Stimulated activated CD8-positive, alpha-beta memory T cell treated with anti-CD3 and anti-CD28 coated beads, Interleukin-7, amount 100 ng/mL, for 4 hours (primary cell): ENCODE data around the gene HNF4A.

Source experiments
- DNase-seq, 2 donors: peaks; one replicate each; pipeline ENCODE4 v3.0.0-alpha.2; 2020; ENCODE audit warnings: low read depth in 2 of 2

HNF4A gene

GRCh38 chr20:44442298-44443070, 87.0 kb downstream of the HNF4A start:
- DNase-seq, result no peak

DNA sequence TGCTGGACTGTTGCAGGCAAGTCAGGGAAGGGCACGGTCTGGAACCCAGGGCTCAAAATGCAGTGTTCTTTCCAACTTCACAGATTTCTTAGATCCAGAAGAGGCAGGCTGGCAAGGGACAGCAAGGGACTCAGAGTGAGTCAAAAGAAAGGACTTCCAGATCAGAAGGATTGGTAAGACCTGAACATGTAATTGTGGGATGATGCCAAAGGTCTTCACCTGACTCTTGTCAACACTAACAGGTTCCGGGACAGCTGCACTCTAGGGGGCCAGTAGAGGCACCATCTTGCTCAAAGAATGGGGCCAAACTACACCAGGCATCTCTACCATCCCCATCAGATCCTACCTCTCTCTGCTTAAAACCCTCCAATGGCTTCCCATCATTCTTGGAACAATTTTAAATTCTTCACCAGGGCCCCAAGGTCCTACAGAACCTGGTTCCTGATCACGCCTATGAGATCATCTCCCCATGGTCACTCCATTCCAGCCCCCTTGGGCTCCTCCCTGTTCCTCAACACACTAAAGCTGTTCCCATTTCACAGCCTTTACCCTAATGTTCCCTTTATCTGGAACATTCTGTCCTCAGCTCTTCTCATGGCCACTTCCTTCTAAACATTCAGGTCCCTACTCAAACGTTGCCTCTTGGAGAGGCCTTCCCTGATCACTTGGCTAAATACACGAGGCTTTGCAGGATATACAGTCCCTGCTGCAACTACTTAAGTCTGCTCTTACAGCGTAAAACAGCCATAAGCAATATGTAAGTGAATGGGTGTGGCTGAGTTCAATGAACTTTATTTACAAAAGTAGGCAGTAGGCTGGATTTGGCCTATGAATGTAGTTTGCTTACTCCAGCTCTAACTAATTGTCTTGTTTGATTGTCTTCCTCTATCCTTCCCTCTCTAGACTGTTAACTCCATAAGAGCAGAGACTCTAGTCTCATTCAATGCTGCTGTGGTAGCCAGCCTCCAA, 90.5 kb downstream of the HNF4A start:
- no peak for DNase-seq

GRCh38 chr20:44447827-44448419, 92.4 kb downstream of the HNF4A start:
- DNase-seq, result no peak

GRCh38 chr20:44448753-44449546, 93.5 kb downstream of the HNF4A start:
- DNase-seq, result no peak

DNA sequence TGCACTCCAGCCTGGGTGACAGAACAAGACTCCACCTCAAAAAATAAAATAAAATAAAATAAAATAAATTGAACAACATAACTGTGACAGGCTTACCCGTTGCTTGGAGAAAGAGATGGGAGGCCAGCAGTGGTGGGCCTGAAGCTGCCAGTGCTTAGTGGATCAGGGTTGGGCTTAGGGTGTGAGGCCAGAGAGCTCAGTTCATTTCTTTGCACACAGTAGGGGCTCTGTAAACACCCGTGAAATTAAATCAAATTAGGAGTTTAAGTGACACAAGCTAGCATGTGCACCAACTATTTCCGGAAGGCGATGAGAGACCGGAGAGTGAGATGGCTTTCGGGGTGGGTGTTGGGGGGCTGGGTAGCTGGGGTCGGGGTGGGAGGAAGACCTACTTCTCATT, 94.4 kb downstream of the HNF4A start:
- DNase-seq, result no peak

DNA sequence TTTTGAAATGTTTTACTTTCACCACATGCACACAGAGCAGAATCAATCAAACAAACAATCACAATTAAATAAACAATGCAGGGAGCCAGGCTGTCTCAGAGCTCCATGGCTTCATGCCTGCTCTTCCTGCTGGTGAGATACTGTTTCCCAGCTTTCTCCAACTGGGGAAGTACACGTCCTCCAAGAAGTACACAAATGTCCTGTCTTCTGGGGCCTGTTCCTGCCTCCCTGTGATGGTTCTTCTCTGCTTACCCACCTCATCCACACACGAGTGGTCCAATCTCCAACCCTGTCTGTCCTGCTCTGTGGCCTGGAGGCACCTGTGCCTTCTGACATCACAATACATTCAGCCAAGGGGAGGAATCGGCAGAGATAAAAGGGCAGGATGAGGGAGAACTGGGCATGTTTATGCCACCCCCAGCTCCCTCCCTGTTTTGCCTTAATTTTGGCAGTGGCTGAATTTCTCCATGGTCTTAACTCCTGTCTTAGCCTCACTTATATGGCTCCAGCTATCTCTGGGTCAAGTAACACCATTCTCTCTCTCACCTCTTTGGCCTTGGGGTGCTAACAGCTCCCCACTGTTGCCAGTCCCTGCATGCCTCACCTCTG, 94.9 kb downstream of the HNF4A start:
- DNase-seq, result no peak

GRCh38 chr20:44450903-44451450, 95.5 kb downstream of the HNF4A start:
- DNase-seq, result no peak

DNA sequence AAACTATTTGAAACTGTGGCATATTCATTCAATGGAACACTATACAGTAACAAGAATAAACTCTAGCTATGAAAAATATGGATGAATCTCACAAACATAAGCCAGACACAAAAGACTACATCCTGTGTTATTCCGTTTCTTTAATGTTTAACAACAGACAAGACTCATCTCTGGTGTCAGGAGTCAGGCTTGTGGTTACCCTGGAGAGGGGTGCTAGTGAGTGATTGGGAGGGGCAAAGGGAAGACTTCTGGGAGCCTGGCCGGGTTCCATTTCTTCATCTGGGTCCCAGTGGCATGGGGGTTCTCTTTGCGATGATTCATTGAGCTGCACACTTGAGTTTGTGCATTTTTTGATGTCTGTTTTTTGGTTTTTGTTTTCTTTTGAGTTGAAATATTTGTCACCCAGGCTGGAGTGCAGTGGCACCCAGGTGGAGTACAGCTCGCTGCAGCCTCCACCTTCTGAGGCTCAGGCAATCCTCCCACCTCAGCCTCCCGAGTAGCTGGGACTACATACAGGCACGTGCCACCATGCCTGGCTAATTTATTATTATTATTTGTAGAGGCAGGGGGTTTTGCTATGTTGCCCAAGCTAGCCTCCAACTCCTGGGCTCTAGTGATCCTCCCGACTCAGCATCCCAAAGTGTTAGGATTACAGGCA, 98.9 kb downstream of the HNF4A start:
- no peak for DNase-seq

- DNase-seq, result no peak
Observed at GRCh38 chr20:44455126-44455525, 99.6 kb downstream of the HNF4A start.

- DNase-seq, result no peak
Observed at GRCh38 chr20:44456611-44457010, 101.1 kb downstream of the HNF4A start.

- no peak for DNase-seq
Observed at GRCh38 chr20:44457016-44457415, 101.5 kb downstream of the HNF4A start.

DNA sequence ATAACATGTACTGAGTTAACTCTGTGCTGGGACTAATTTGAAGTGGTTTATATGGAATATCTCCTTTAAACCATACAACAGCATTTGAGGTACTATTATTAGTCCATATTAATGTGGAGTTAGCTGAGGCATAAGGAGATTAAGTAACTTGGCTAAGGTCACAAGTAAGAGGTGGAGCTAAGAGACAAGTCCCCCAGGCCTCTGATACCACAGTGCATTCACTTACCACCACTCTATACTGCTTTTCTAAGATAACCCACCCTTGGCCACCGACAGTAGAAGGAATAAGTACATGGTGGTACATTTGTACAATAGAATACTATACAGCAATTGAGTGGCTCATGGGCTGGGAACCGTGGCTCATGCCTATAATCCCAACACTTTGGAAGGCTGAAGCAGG, 103.8 kb downstream of the HNF4A start:
- no peak for DNase-seq

GRCh38 chr20:44460795-44461141, 105.3 kb downstream of the HNF4A start:
- DNase-seq, result no peak

DNA sequence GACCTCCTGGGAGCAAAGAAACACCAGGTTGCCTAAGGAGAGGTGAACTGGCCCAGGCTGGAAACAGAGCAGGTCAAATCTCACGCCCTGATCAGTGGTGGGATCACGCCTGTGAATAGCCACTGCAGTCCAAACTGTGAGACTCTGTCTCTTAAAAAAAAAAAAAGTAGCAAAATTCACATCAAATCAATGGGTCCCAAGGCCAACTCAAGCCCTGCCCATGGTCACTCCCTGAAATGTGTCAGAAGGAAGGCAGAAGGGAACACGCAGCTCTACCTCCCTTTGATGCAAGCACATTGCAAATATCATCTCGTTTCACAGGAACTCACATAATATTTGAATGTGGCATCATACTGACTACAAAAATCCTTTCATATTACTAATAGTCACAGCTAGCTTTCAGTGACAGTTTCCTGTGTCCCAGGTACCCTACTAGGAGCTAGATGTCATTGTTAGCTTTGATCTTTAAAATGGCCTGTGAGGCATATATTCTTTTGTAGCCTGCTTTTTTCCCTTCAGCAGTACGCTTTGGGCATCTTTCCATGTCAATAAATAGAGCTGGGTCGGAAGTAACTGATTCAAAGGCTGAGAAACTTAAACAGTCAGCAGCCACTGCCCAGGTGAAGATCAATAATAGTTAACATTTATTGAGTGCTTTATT, 105.8 kb downstream of the HNF4A start:
- DNase-seq, result no peak

- no peak for DNase-seq
Observed at GRCh38 chr20:44461803-44462174, 106.3 kb downstream of the HNF4A start.

DNA sequence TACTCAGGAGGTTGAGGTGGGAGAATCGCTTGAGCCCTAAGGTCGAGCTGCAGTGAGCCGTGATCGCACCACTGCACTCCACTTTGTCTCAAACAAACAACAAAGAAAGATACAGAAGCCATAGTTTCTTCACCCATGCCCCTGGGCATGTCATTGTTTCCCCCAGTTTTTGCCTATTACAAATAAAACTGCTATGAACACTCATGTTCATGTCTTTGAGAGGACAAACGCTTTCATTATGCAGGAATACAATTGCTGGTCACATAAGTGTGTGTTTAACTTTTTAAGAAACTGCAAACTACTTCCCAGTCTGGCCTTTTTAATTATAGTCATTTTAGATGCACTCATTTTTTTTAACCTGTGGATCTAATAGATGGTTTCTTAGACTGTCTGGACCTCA, 108.0 kb downstream of the HNF4A start:
- no peak for DNase-seq

- no peak for DNase-seq
Observed at GRCh38 chr20:44464514-44464913, 109.0 kb downstream of the HNF4A start.

GRCh38 chr20:44465001-44465560, 109.6 kb downstream of the HNF4A start:
- DNase-seq, result no peak

- no peak for DNase-seq
Observed at GRCh38 chr20:44467289-44467883, 111.9 kb downstream of the HNF4A start.
